Measurements from ENCODE around the gene DNAJB13. TPM values are rescaled to one million over a fixed set of nuclear protein-coding genes. Genes with fewer than 3 reads are reported as not detected.

DNAJB13 gene
- total and polyA plus RNA-seq, 12 donors, result not detected

DNA sequence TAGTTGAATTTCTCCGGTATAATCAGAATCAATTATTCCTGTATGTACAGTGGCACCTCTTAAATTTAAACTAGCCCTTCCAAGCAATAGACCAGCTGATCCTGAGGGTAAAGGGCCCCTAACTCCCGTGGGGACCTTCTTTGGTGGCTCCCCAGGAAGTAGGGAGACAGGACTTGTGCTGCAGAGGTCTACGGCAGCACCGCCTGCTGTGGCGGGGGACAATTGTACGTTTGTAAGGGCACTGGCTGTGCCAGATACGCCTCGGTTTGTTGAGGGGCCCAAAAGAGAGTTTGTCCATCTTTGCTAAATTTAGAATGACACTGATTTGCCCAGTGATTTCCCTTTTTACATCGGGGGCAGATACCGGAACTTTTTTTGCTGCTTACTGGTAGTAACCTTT, 5.9 kb upstream of the DNAJB13 start:
- Histone ChIP-seq H3K27ac (no peak overlapping the region), H3K4me1 (no peaks in the 10 kb centered on the region), H3K9me3 (peaks cover 0 to 10% (median 0%) of the 10 kb centered on the region in 11 donors), H3K36me3 (no peaks in the 10 kb centered on the region), H3K4me3 (no peak overlapping the region), H3K27me3 (no peaks in the 10 kb centered on the region)
- intact Hi-C loops (cut with DNase I), result no loop called here
- 72 to 76% methylated on average over 10 of the region's 10 CpGs for WGBS, 2 donors
- TF ChIP-seq, protein P1, sequence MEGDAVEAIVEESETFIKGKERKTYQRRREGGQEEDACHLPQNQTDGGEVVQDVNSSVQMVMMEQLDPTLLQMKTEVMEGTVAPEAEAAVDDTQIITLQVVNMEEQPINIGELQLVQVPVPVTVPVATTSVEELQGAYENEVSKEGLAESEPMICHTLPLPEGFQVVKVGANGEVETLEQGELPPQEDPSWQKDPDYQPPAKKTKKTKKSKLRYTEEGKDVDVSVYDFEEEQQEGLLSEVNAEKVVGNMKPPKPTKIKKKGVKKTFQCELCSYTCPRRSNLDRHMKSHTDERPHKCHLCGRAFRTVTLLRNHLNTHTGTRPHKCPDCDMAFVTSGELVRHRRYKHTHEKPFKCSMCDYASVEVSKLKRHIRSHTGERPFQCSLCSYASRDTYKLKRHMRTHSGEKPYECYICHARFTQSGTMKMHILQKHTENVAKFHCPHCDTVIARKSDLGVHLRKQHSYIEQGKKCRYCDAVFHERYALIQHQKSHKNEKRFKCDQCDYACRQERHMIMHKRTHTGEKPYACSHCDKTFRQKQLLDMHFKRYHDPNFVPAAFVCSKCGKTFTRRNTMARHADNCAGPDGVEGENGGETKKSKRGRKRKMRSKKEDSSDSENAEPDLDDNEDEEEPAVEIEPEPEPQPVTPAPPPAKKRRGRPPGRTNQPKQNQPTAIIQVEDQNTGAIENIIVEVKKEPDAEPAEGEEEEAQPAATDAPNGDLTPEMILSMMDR (IDR thresholded peaks at IDR 0.05), result no peak
- ATAC-seq (no peak), DNase-seq (no peak)

DNA sequence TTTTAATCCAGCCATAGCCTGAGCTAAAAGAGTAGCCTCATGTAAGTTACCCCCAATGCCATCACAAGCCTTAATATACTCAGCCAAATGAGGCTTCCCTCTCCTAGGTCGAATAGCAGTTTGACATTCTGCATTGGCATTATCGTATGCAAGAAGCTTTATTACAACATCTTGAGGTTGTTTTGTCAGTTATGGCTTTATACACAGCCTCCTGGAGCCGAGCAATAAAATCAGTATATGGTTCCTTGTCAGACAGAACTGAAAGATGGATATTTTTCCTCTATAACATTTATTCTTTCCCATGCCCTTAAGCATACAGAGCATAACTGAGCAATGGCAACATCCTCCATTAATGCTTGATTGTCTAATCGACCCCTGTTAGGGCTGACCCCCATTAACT, 5.4 kb upstream of the DNAJB13 start:
- 77 to 82% methylated on average over 4 of the region's 4 CpGs for WGBS, 2 donors
- intact Hi-C loops (cut with DNase I), result no loop called here
- H3K4me3 ChIP-seq, result no peak overlapping the region
- ATAC-seq, result no peak
- no peak for DNase-seq
- H3K36me3 ChIP-seq, result no peaks in the 10 kb centered on the region
- H3K27me3 ChIP-seq, result no peaks in the 10 kb centered on the region
- no peak overlapping the region for H3K27ac ChIP-seq
- peaks cover 0 to 10% (median 0%) of the 10 kb centered on the region in 11 donors for H3K9me3 ChIP-seq
- H3K4me1 ChIP-seq, result no peaks in the 10 kb centered on the region
- TF ChIP-seq, protein P1 (IDR thresholded peaks at IDR 0.05), result no peak

DNA sequence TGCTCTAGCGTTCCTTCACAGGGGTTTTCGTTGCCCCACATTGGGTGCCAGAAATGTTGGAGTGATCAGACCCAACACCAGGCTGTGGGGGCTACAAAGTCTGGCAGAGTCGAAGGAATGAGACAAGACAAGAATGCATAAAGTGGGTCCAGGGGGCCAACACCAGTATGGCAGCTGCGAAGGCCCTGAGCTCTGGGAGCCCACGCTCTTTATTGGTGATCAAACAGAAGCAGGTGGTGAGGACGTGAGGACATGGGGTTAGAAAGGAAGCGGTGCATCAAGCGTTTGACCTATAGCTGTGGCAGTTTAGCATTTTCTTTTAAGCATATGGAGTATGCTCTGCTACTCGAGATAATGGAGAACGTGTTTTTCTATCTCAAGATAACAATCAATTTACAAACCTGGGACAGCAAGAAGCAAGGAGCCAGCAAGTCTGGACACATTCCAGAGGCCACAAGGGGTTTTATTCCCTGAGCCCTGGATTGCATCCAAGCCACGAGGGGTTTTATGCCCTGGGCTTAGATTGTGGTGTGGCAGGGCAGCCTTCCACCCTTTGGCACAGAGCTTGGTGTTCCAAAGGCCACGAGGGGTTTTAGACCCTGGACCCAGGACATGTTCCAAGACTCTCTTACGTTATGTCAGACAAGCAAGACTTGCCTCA, 3.9 kb upstream of the DNAJB13 start:
- DNase-seq, result no peak
- Histone ChIP-seq H3K4me1 (no peaks in the 10 kb centered on the region), H3K9me3 (no peaks in the 10 kb centered on the region), H3K27me3 (no peaks in the 10 kb centered on the region), H3K4me3 (no peak overlapping the region), H3K36me3 (no peaks in the 10 kb centered on the region), H3K27ac (no peak overlapping the region)
- intact Hi-C loops (cut with DNase I), result no loop called here
- TF ChIP-seq, protein P1 (IDR thresholded peaks at IDR 0.05), result no peak
- no peak for ATAC-seq
- 82 to 85% methylated on average over 13 of the region's 13 CpGs for WGBS, 2 donors

DNA sequence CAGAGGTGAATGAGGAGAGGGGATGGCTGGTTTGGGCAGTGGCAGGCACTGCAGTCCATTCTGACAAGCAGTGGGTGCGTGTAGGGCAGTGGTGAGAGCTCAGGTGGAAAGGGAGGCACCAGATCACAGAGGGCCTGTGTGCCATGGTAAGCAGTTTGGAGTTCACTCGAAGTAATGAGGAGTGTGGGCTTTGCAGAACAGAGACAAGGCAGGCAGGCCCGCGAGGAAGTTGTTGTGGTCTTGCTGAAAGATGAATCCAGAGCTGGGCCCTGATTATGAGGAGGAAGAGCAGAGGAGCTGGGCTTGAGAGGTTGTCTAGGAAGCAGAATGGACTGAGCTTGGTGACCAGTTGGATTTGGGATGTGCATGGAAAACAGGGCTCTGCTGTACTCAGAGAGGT, 1.6 kb upstream of the DNAJB13 start:
- TF ChIP-seq, protein P1 (IDR thresholded peaks at IDR 0.05), result no peak
- Histone ChIP-seq H3K4me1 (no peaks in the 10 kb centered on the region), H3K27me3 (no peaks in the 10 kb centered on the region), H3K36me3 (no peaks in the 10 kb centered on the region), H3K4me3 (no peak overlapping the region), H3K27ac (no peak overlapping the region), H3K9me3 (no peaks in the 10 kb centered on the region)
- WGBS, 2 donors, result 83 to 89% methylated on average over 4 of the region's 4 CpGs
- ATAC-seq, result peak in 1 of 8 donors; percentile 44
- DNase-seq, result no peak
- intact Hi-C loops (cut with DNase I), result no loop called here
